Activated CD4-positive, alpha-beta T cell treated with anti-CD3 and anti-CD28 coated beads, Interleukin-2, amount 50 U/mL, for 24 hours (primary cell): ENCODE data around the gene SYTL2.

Experiments used
- DNase-seq, 2 donors: peaks; one replicate each; pipeline ENCODE4 v3.0.0-alpha.2; 2020; ENCODE audit warnings: low read depth in 1 of 2, low spot score in 1 of 2

Gene SYTL2

DNA sequence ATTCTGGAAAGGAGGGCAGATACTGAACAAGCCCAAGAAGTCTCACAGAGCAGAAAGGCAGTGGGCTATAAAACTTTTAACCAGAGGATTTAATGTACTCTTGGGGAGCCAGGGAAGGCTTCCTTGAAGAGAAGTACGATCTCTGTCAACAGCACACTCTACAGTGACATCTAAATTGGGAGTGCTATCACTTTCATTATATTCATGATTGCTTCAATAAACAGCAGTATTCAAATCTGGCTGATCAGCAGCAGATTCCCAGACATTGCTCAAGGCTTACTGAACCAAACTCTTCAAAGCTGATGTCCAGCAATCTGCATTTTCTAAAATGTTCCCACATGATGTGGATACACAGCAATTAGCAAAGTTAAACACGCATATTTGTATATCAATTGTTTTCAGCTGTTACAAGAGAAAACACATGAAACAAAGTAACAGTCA is 44.2 kb downstream of the SYTL2 start:
- no peak for DNase-seq

DNA sequence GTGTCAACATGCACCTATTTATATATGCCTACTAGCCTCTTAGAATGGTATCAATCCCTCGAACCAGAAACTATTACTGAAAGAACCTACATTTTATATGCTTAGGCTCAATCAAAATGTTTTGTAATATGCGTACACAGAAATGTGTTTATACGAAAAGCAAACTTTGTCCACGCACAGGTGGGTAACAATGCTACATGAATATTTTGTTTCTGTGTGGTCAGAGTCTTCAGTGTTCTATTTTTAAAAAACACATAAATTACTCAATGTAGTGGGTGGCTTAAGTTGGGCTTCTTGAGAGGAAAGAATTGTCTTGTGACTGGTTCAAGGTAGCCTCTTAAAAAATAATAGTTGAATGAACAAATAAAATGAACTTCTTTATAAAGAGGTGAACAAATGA is 46.1 kb downstream of the SYTL2 start:
- no peak for DNase-seq

- no peak for DNase-seq
Measured at GRCh38 chr11:85762226-85762625, 48.7 kb downstream of the SYTL2 start.

- DNase-seq: no peak
Measured at GRCh38 chr11:85759915-85760314, 51.0 kb downstream of the SYTL2 start.

GRCh38 chr11:85758480-85759039 is 52.4 kb downstream of the SYTL2 start:
- no peak for DNase-seq

GRCh38 chr11:85758026-85758425 is 52.9 kb downstream of the SYTL2 start:
- DNase-seq: no peak

DNA sequence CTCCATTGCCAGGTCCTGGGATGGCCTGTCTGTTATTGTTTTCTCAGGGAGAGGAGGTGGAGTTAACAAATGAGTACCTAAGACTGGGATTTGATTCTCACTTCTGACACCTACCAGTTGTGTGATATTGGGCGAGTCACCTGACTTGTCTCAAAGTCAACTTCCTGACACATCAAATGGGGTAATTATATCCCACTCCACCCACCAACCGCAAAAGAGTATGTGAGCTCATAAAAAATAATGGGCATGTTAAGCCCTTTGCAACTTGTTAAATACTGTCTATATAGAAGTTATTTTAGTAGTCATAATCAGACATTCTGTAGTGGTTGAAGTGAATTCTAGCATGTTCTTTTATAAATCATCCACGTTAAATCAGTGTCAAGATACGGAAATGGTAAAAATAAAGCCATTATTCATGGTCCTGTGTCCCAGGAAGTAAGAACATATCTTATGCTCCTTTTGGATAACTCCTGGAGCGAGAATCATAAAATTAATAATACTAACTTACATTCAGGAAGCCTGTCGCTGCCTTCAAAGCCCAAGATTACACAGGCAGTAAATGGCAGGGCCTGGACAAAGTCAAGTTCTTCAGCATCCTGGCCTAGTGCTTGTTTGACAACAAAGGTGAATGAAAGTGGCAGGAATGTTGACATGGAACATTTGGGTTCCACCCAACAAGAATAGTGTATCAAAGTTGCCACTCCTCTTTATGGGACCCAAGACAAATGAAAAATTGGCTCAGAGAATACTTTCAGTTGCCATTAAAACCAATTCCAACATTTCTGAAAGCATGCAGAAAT is 54.3 kb downstream of the SYTL2 start:
- no peak for DNase-seq

DNA sequence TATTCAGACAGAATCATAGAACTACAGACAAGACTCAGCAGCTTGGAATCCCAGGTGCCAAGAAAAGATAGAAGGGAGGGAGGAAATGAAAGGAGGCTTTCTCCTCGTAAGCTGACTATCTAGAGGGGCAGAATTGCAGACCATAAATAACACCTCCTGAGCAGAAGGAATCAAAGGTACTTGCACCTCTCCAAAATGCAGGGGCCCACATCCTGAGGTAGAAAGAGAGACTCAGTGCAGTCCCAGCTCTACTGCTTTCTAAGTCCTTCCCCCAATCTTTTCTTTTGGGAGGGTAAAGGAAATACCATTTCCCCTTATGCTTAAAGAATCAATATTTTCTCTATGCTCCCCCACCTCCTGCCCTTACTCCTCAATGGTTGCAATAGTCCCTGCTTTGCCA is 55.2 kb downstream of the SYTL2 start:
- no peak for DNase-seq

DNA sequence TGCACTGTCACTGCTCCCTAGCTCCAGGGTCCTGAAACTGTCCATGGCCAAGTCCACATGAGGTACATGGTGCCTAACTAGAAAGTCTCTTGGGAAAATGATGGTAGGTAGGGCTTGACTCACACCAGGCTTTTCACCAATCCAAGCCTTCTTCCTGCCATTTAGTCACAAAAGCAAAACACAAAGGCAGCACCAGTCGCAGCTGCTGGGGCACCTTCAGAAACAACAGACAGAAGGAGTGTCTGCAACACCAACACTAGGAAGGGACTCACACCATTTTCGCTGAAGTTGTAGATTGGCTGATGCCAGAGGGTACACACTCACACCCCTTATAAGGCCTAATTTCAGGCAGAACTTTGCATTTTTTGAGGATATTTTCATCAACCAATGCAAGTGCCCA is 55.7 kb downstream of the SYTL2 start:
- no peak for DNase-seq

- DNase-seq: peak; percentile 37 to 87
Measured at GRCh38 chr11:85752890-85753581, 57.9 kb downstream of the SYTL2 start.

- DNase-seq: no peak
Measured at GRCh38 chr11:85752201-85752889, 58.6 kb downstream of the SYTL2 start.

- DNase-seq: no peak
Measured at GRCh38 chr11:85751724-85752123, 59.2 kb downstream of the SYTL2 start.

- no peak for DNase-seq
Measured at GRCh38 chr11:85750646-85751045, 60.3 kb downstream of the SYTL2 start.

- DNase-seq: no peak
Measured at GRCh38 chr11:85749884-85750283, 61.1 kb downstream of the SYTL2 start.

DNA sequence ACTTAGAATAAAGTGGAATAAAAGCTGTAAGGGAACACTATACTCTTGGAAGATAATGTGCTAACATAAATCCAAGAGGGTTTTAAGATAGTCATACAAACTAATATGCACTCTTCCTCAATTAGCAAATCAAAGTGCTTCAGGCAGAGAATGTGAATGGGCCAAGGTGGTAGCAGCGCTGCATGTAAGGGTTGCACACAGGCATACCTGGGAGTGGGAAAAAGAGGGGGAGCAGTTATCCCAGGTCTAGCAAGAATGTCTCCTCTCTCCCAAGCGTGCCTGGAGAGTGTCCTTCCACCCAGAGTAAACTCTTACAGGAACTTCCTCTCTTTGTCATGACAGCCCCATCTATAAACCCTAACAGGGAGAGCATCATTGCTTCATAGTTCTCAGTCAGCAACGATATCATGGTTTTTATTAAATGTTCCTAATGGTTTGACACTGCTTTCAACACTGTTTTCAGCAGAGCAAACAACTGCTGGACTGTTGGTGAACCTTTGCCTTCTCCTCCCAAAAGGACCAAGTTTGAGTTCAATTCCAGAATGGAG is 61.6 kb downstream of the SYTL2 start:
- DNase-seq: no peak

DNA sequence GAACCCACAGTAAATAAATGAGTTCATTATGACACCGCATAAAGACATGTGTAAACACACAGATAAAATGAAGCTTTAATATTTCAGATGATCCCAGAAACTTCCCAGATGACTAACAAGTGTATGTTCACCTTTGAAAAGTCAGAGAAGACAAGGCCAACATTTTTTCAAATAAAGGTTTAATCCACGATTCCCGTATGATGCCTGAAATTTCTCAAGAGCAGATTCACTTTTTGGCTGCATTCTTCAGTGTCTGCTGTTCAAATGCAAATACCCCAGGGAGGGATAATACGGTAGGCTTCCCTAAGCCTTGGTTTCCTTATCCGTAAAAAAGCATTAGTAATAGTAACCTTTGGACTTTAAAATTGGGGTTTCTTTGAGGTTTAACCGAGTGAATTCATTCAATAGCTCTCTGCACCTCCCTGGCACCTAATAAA is 62.5 kb downstream of the SYTL2 start:
- DNase-seq: no peak

- no peak for DNase-seq
Measured at GRCh38 chr11:85746670-85747069, 64.3 kb downstream of the SYTL2 start.

- no peak for DNase-seq
Measured at GRCh38 chr11:85745626-85746025, 65.3 kb downstream of the SYTL2 start.

- no peak for DNase-seq
Measured at GRCh38 chr11:85742873-85743275, 68.1 kb downstream of the SYTL2 start.

DNA sequence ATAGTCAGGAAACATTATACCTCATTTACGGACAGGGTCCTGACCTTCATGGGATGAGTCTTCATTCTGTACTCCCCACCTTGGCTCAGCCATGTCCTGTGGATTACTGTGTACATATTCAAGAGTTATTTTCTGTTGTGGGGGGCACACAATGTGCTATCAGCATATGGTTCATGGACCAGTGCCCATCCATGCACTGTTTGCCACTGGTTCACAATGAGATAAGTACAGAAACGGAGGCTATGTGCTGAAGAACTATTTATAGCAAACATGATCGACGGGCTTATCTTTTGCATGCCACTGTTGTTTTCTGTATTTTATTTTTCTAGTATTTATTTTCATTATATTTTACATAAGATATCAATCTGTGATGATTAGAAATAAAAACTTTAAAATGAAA is 68.6 kb downstream of the SYTL2 start:
- no peak for DNase-seq
